GM10248 (cell line): ENCODE results near the gene TEPSIN.
A peak's percentile ranks its signal among the peaks of the same experiment; 100 is the strongest.

Source experiments
- CTCF ChIA-PET: fragments of 300-600 bp; sonication (Branson Sonifier 250); formaldehyde crosslinking; extraction: SDS; loops from one replicate; lab custom pipeline; 2021; ENCODE audit warnings: antibody characterized with exemption; lab: Yijun Ruan, JAX
- POLR2A ChIA-PET: fragments of 350-650 bp; sonication (Branson Sonifier 250); formaldehyde crosslinking; extraction: SDS; loops from one replicate; lab custom pipeline; 2020; ENCODE audit warnings: antibody characterized with exemption; lab: Yijun Ruan, JAX
- DNase-seq: peaks from one replicate; pipeline ENCODE4 v3.0.0; 2012; ENCODE audit errors: extremely low spot score
- TF ChIP-seq, protein P1 (sequence below): IDR thresholded peaks from 2 replicates; pipeline ENCODE4 v1.5.1; 2012; ENCODE audit warnings: mild to moderate bottlenecking, low read depth; ENCODE audit errors: extremely low read depth, missing control alignments, control extremely low read depth

Gene TEPSIN

DNA sequence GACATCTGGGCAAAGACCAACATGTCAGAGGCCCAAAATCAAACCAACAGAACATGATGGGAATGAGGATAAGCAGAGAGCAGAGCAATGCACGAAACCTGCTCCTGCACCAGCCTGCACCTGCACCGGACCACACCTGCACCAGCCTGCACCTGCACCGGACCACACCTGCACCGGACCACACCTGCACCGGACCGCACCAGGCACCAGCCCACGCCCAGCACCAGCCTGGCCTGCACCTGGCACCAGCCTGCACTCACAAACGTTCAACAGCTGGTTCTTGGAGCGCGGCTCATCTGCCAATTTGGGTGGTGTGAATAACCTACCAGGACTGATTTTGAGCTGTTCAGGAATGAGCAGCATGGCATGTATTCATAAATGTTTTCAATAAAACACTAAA lies 34.3 kb downstream of the TEPSIN start:
- TF ChIP-seq, protein P1, sequence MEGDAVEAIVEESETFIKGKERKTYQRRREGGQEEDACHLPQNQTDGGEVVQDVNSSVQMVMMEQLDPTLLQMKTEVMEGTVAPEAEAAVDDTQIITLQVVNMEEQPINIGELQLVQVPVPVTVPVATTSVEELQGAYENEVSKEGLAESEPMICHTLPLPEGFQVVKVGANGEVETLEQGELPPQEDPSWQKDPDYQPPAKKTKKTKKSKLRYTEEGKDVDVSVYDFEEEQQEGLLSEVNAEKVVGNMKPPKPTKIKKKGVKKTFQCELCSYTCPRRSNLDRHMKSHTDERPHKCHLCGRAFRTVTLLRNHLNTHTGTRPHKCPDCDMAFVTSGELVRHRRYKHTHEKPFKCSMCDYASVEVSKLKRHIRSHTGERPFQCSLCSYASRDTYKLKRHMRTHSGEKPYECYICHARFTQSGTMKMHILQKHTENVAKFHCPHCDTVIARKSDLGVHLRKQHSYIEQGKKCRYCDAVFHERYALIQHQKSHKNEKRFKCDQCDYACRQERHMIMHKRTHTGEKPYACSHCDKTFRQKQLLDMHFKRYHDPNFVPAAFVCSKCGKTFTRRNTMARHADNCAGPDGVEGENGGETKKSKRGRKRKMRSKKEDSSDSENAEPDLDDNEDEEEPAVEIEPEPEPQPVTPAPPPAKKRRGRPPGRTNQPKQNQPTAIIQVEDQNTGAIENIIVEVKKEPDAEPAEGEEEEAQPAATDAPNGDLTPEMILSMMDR = no peak
- no peak for DNase-seq
- POLR2A ChIA-PET = no interaction called here
- CTCF ChIA-PET = interaction anchor here (1.0 kb wide), 1 partner anchor 62 kb away, joined by 3 read pairs; no protein-coding TSS in a partner anchor

DNA sequence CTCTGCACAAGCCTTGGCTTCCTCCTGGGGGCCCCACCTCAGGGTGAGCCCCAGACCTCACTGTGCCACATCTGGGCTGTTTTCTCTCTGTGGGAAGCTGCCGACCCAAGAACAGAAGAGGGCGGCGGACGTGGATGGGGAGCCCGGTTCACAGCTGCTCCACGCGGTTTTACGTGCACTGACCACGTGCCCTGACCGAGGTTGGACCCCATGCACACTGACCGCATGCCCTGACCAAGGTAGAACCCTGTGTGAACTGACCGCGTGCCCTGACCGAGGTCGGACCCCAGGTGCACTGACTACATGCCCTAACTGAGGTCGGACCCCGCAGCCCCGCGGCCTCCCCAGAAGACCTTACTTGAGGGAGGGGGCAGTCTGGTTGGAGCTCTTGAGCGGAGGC lies 35.7 kb downstream of the TEPSIN start:
- DNase-seq = no peak
- TF ChIP-seq, protein P1 = no peak
- ChIA-PET CTCF (no interaction called here), POLR2A (no interaction called here)

DNA sequence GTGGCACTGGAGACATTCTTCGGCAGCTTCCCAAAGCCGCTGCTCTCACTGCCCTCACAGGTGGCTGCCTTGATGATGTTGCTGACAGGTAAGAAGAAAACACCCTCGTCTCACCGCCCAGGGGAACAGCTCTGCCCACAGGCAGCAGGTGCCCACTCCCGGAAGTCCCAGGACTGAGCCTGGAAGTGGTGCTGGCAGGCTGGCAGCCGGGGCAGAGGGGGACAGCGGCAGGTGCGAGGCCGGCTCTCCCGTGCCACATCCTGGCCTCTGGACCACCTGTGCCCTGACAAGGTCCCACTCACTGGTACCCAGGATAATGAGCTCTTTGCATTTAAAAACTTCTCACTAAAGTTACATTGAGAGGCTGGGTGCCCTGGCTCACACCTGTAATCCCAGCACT lies 36.5 kb downstream of the TEPSIN start:
- no peak for DNase-seq
- CTCF ChIA-PET = no interaction called here
- POLR2A ChIA-PET = no interaction called here
- TF ChIP-seq, protein P1 = no peak

DNA sequence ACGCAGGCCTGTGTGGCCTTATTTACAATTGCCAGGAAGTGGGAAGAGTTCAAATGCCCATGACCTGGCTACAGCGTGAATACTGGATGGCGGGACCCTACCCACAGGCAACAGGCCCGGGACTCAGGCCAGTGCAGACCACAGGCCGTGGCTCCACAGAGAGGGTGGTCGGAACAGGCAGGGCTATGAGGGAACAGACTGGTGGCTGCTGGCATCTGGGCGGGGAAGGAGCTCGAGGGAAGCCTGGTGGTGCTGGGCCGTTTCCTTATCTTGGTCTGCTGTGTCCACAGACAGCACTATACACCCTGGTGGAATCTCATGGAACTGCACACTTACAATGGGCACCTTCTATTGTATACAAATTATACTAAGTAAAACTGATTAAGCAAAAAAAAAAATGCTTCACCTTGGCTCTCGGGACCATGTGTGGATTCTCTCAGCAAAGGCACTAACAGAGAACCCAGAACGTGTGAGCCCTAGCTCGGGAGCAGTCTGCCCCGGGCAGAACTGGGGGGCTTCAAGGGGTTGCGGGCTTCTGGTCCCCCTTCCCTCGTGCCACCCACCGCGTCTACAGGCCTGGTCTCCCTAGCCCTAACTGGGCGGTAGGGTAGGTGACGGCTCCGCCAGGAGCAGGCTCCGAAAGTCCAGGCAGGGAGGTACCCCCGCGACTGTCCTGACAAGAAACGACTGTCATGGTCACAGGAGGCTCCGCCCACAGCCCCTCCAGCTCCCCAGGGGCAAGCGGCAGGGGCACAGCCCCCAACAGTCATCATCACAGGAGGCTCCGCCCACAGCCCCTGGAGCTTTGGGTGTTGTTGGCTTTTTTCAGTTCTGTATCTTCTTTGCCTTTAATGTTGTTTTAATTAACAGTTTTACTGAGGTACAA lies 37.9 kb downstream of the TEPSIN start:
- ChIA-PET CTCF (interaction anchor here (1.2 to 1.4 kb wide), 5 partner anchors 21 to 53 kb away, joined by 3 to 5 read pairs (median 3); no protein-coding TSS in a partner anchor), POLR2A (interaction anchor here (0.5 kb wide), 1 partner anchor 726 kb away, joined by 5 read pairs; no protein-coding TSS in a partner anchor)
- peak; percentile 67 for DNase-seq
- TF ChIP-seq, protein P1 = peak; percentile 33

DNA sequence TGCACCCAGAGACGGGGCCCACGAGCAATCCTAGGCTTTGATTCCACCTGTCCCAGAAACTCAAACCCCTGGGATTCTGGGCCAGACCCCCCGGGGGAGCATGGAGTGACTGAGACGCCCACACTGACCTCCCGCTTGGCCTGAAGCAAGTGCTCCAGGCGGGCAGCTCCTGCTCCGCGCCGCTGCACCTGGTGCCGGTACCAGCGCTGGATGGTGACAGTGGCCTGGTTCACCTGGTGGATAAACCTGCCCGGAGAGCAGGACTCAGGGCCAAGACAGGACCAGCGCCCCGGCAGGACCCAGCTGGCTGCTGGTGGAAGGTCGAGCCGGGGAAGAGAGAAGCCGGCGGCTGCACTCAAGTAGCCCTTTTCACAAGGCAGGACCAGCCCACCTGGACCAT lies 38.7 kb downstream of the TEPSIN start:
- TF ChIP-seq, protein P1 = no peak
- DNase-seq = no peak
- ChIA-PET POLR2A (no interaction called here), CTCF (interaction anchor here (1.2 to 1.4 kb wide), 5 partner anchors 20 to 52 kb away, joined by 3 to 5 read pairs (median 3); no protein-coding TSS in a partner anchor)

DNA sequence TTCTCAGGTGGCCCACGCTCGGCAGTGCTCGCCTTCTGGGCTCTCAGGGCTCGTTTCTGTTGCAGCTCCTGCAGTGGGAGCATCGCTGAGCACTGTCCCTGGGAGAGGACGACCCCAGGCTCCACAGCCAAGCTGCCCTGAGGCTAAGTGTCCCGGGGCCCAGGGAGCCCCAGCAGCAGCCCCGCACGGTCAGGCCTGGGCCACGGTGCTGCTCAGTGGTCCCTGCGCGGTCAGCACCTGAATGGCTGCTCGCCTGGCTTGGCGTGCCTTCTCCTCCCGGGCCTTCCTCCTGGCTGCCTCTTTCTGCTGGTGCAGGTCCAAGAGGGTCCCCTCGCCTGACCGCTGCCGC lies 39.4 kb downstream of the TEPSIN start:
- TF ChIP-seq, protein P1 = no peak
- POLR2A ChIA-PET = no interaction called here
- CTCF ChIA-PET = interaction anchor here (1.2 kb wide), 1 partner anchor 36 kb away, joined by 3 read pairs; no protein-coding TSS in a partner anchor
- no peak for DNase-seq
